Renal cortex interstitium (tissue), 11 donors: ENCODE results near the gene MYADM. TPM values are rescaled to one million over a fixed set of nuclear protein-coding genes. Genes with fewer than 3 reads are reported as not detected.
A peak's percentile ranks its signal among the peaks of the same experiment; 100 is the strongest.

Experiments used
- DNase-seq, 11 donors: peaks; one replicate each; pipeline ENCODE4 v3.0.0-alpha.2; 2013; ENCODE audit warnings: low read depth in 9 of 11, low spot score in 4 of 11; ENCODE audit errors: extremely low read depth in 1 of 11
- polyA plus RNA-seq, 3 donors: library from polyadenylated mRNA; unstranded; fragments of 120-200 nt; gene quantifications; one replicate each; pipeline ENCODE4 v1.2.1, GENCODE V29; 2013; ENCODE audit not compliant: insufficient read length in 3 of 3

MYADM gene
- polyA plus RNA-seq, 3 donors = 68.1 to 75.4 (median 74.2) TPM

DNA sequence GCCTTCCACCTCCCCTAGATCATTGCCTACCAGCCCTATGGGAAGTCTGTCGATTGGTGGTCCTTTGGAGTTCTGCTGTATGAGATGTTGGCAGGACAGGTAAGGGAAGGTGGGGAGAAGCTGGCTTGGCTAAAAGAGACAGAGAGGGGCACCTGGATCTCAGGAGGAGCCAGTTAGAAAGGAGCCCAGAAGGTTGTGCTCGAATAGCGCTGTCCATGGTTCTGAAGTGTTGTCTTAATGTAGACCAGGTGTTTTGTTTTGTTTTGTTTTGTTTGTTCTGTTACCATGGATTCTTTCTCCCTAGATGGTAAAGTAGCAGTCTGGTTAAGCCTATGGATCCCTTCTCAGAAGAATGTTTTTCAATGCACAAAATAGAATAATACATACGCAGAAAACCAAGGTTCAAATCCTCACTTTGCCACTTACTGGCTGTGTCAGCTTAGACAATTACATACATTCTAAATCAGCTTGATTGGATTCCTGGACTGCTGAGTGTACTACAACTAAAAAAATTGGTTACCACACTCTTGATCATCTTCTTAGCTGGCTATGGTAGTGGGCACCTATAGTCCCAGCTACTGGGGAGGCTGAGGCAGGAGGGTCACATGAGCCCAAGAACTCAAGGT, 35.5 kb downstream of the MYADM start:
- peak in 9 of 11 donors; percentile 51 to 77 (median 68) for DNase-seq

DNA sequence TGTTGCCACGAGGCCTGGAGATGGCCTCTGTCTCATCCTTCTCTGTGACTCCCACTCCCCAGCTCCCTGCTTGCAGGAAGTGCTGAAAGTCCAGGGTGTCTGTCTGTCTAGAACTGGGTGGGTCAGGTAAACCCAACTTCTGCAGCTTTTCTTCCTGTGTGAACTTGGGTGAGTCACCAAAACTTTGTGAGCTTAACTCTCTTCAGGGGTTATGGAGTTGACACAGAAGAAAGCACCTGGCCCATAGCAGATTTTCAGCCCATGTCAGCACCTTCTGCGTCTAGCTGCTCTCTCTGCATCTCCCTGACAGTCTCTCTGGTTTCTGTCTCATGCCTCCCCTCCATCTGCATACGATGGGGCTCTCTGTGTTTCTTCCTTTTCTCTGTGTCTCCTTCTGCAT, 37.2 kb downstream of the MYADM start:
- DNase-seq = no peak

DNA sequence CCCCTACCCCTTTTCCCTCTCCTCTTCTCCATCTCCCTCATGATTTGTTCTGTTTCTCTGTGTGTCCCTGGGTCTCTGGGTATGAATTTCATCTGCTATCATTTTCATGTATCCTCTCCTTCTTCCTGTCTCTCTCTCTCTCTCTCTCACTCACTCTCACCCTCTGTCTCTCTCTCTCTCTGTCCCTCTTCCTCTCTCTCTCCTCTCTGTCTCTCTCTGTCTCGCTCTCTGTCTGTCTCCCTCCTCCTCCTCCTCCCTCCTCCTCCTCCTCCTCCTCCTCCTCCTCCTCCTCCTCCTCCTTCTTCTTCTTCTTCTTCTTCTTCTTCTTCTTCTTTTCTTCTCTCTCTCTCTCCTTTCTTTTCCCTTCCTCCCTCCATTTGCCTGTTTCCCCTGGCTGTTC, 38.1 kb downstream of the MYADM start:
- no peak for DNase-seq

DNA sequence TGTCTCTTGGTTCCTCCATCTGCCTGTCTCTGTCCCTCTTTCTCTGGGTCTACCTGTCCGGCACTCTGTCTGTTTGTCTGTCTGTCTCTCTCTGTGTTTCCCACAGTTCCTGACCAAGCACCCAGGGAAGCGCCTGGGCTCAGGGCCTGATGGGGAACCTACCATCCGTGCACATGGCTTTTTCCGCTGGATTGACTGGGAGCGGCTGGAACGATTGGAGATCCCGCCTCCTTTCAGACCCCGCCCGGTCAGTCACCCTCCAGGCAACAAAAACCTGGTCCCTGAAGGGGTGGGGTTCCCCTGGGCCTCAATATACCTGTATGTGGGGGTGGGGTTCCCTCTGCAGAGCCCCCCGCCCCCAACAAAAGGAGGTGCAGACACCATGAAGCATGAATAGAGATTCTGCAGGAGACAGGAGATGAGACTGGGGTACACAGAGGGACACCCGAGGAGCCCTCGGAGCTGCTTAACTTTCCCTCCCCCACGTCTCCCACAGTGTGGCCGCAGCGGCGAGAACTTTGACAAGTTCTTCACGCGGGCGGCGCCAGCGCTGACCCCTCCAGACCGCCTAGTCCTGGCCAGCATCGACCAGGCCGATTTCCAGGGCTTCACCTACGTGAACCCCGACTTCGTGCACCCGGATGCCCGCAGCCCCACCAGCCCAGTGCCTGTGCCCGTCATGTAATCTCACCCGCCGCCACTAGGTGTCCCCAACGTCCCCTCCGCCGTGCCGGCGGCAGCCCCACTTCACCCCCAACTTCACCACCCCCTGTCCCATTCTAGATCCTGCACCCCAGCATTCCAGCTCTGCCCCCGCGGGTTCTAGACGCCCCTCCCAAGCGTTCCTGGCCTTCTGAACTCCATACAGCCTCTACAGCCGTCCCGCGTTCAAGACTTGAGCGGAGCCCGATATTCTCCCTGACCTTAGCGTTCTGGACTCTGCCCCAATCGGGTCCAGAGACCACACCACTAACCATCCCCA, 38.8 kb downstream of the MYADM start:
- no peak for DNase-seq

DNA sequence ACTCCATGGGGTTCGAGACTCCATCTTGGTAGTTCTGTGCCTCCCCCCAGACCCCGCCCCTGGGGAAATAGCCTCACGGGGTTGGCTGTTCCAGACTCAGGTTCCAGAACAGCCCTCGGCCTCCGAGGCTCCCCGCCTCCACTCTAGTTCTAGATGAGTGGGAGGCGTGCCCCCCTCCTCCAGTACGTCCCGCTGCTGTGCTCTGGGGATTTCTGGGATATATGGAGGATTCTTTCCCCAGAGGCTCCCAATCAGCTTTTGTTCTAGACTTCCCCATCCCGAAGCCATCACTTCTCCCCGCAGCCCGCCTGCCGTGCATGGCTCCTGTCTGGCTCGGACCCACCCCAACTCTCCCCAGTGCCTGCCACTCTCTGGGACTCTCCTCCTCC, 39.5 kb downstream of the MYADM start:
- DNase-seq = no peak

DNA sequence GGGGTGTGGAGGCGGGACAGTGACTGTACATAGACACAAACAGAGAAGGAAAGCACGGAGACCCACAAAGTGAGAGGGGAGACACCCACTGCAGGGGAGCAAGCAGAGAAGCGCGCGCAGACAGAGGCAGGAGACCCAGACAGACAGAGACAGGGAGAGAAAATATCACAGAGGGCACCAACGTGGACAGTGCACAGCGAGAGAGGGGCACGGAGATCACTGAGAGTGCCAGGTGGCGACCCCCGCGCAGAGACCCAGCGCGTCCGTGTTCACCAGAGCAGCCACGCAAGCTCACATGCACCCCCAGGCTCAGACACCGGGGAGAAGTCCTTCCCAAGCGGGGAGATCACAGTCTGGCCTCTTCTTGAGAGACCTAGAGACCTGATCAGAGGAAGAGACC, 40.0 kb downstream of the MYADM start:
- DNase-seq = no peak

DNA sequence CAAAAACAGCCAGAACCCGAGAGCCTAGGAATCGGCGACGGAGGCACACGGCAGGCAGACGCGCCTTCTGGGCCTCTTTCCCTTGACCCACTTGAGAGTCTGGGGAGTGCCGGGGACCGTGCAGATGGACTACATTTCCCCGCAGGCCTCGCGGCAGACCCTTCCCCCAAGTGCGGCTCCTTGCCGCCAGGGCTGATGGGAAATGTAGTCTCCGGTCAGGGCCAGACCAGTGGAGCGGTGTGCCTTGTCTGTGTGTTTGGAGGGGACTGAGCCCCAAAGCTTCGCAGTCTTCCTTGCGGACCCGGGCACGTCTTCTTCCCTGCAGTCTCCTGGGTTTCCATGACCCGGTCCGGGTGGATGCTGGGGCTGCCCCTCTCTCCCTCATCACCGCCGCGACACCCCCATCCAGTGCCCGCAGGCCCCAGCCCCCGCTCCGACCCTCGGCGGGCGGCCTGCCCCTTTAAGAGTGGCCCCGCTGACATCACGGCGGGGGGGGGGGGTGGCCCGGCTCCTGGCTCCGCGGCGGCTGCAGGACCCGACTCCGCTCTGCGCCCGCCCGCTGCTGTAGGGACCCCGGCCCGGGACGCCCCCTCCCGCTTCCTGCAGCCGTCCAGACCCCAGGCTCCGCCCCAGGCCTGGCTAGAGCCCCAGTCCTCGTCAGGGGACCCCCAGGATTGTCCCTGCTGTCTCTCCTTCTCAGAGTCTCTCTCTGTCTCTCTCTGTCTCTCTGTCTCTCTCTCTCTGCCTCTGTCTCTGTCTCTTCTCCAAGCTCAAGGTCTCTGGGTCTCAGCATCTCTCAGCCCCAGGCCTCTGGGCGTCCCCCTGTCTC, 40.6 kb downstream of the MYADM start:
- DNase-seq = no peak

DNA sequence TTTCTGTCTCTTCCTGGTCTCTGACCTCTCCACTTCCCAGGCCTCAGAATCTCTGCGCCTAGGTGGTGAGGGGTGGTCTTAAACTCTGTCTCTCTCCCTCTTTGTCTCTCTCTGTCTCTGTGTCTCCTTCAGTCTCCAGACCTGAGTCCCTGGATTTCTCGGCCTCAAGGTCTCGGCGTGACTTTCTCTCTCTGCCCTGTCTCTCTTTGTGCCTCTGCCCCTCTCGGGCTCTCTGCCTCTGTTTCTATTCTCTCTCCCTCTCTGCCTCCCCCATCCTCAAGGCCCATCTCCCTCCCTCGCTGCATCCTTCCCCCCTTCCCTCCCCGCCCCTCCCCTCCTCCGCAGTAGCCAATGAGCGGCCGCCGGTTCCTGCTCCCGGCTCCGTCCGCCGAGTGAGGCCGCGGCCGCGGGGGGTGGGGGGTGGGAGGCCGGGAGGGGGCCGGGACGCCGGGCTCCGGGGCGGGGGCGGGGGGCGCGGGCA, 41.3 kb downstream of the MYADM start, which contains the start of gene CACNG7:
Gene CACNG7, plus strand, starts transcription at position 344 of the 481 bp plus-strand sequence. CDS start 3,554 bp downstream, outside the sequence.
- DNase-seq = no peak

DNA sequence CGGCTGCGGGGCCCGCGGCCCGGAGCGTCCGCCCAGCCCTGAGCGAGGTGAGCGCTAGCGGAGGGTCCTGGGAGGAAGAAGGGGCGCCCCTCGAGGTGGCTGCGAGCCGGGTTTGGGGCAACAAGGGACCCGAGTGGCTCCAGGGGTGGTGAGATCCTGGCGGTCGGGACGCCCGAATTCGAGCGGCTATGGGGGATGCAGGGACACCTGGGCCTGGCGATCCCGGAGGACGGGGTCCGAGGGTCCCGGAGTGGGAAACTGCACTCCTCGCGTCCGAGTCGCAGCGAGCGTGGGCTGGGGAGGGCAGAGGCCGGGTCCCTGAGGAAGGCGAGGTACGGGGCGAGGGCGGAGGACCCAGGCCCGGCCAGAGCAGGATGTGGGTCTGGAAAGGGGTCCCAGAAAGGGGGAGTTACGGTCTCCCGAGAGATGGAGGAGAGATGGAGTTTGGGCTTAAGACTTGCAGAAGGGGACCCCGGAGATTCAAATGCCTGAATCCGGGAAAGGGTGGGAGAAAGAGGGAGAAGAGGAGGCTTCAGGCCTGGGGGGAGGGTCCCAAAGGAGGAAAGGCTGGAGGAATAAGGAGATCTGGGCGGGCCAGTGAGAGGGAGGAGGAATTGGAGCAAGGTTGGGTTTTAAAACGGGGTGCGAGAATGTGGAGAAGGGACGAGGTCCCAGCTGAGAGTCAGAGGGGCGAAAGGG, 41.9 kb downstream of the MYADM start:
- no peak for DNase-seq

DNA sequence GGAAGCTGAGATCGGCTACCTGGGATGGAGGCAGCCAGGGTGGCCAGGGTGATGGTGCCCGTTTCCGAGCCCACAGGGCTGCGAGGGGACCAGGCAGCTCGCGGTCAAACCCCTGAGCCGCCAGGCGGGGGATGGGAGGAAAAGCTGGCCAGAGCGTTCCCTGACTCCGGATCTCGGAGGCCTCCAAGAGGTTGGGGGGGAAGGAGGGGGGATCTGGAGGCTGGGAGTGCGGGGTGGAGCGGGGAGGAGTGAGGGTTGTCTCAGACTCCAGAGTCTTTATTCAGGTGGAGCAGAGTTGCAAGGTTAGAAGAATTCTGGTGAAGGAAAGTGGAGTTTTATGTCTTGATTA, 42.5 kb downstream of the MYADM start:
- no peak for DNase-seq

DNA sequence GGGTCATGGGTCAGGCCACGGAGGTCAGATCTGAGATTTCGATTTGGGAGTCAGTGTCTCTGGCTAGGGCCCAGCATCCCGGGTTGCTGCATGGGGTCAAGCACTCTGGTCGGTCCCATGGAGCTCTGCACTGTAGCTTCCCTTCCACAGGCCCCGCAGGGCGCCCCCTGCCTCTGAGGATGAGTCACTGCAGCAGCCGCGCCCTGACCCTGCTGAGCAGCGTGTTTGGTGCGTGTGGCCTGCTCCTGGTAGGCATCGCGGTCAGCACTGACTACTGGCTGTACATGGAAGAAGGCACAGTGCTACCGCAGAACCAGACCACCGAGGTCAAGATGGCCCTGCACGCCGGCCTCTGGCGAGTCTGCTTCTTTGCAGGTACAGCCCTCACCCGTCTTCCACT, 45.0 kb downstream of the MYADM start:
- no peak for DNase-seq

DNA sequence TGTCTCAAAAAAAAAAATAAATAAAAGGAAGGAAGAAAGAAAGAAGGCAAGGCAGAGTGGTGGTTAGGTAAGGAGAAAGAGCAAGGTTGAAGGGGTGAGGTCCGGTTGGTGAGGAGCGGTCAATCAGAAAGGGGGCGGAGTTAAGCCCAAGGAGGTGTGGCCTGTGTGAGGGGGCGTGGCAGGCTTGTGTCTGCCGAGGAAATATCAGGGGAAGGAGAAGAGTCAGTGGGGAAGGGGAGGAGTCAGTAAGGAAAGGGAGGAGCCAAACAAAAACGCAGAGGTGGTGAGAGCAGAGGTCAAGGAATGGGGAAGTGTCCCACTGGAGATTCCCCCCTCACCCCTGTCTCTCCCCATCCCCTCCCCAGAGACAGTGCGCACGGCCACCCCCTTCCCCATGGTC, 47.3 kb downstream of the MYADM start:
- no peak for DNase-seq

DNA sequence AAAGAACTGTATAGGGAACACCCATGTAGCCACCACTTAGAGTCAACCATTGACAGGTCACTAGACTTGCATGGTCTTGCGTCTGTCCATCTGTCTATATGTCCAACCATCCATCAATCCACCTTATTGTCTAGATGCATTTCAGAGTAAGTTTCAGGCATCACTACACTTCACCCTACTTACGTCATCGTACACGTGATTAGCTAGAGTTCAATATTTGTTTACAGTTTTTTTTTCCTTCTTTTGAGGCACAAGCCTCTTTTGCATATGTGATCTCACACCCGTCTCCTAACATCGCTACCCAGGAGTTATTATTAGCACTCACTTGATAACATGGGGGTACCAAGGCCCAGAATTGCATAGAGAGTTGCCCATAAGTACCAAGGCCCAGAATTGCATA, 48.3 kb downstream of the MYADM start:
- DNase-seq = no peak

DNA sequence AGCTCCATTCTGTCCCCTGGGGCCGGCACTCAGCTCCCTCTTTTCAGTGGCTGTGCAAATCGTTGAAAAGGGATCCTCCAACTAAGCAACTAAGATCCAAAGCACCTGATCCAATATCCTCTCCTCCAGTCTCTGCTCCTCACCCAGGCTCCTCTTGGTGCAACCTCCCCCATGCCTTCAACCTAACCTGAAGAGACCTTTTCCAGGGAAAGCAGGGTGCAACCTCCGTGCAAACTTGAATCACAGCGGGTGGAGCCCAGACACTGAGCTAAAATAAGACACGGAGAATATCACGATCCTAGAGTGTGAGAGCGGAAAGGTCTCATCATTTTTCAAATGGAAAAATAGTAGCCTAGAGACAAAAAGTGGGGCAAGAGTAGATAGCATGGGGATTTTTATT, 49.7 kb downstream of the MYADM start:
- DNase-seq = no peak

Other genes starting within 250 kb of the MYADM start
- not detected for gene DPRX, start 235.9 kb upstream of the MYADM start, polyA plus RNA-seq
- gene NLRP12, start 43.6 kb upstream of the MYADM start, polyA plus RNA-seq = under 1 TPM; 0.16 to 0.29 (median 0.24) TPM
- under 1 TPM; 0.23 to 0.80 (median 0.43) TPM for gene PRKCG, start 14.3 kb downstream of the MYADM start, polyA plus RNA-seq
- gene CACNG7, start 41.4 kb downstream of the MYADM start, polyA plus RNA-seq = 1 to 10 TPM in 1 of 3 donors, under 1 TPM in 2; 0.23 to 1.0 (median 0.45) TPM
- gene CACNG8, start 95.1 kb downstream of the MYADM start, polyA plus RNA-seq = under 1 TPM; 0.20 to 0.51 (median 0.23) TPM
- gene CACNG6, start 123.8 kb downstream of the MYADM start, polyA plus RNA-seq = under 1 TPM; 0.73 to 1.00 (median 0.85) TPM
- under 1 TPM in 1 of 3 donors, not detected in 2; 0.27 TPM for gene VSTM1, start 196.0 kb downstream of the MYADM start, polyA plus RNA-seq
- under 1 TPM in 2 of 3 donors, not detected in 1; 0.17 to 0.20 TPM for gene TARM1, start 213.5 kb downstream of the MYADM start, polyA plus RNA-seq
- gene OSCAR, start 232.9 kb downstream of the MYADM start, polyA plus RNA-seq = under 1 TPM; 0.11 to 0.42 (median 0.27) TPM
- 100 to 1,000 TPM in 2 of 3 donors, 10 to 100 TPM in 1; 84.6 to 151 (median 147) TPM for gene NDUFA3, start 235.0 kb downstream of the MYADM start, polyA plus RNA-seq
- gene TFPT, start 247.8 kb downstream of the MYADM start, polyA plus RNA-seq = 10 to 100 TPM; 12.0 to 19.3 (median 18.8) TPM
- gene PRPF31, start 247.9 kb downstream of the MYADM start, polyA plus RNA-seq = 10 to 100 TPM; 68.0 to 82.8 (median 73.0) TPM